Activated T-cell treated with anti-CD3 and anti-CD28 coated beads, Interleukin-2, amount 50 U/mL, for 48 hours (primary cell): Measurements from ENCODE around the gene EGLN1.

ENCODE experiments used
- DNase-seq, 2 experiments: peaks; one replicate each; pipeline ENCODE4 v3.0.0-alpha.2; 2020

Gene EGLN1

GRCh38 chr1:231420959-231421545, 1.0 kb downstream of the EGLN1 start:
- DNase-seq = peak; percentile 55 to 65

- peak in 1 of 2 experiments; percentile 23 for DNase-seq
These were observed 1.7 kb downstream of the EGLN1 start for GRCh38 chr1:231420299-231420958.

GRCh38 chr1:231419738-231420298, 2.3 kb downstream of the EGLN1 start:
- DNase-seq = peak in 1 of 2 experiments; percentile 26

GRCh38 chr1:231419147-231419546, 2.9 kb downstream of the EGLN1 start:
- no peak for DNase-seq

- no peak for DNase-seq
These were observed 3.4 kb downstream of the EGLN1 start for GRCh38 chr1:231418741-231419107.

- DNase-seq = no peak
These were observed 3.9 kb downstream of the EGLN1 start for GRCh38 chr1:231418101-231418740.

- no peak for DNase-seq
These were observed 4.6 kb downstream of the EGLN1 start for GRCh38 chr1:231417513-231417912.

- no peak for DNase-seq
These were observed 5.2 kb downstream of the EGLN1 start for GRCh38 chr1:231416901-231417300.

GRCh38 chr1:231415018-231415583, 7.0 kb downstream of the EGLN1 start:
- DNase-seq = no peak

- DNase-seq = no peak
These were observed 7.6 kb downstream of the EGLN1 start for GRCh38 chr1:231414260-231415016.

- no peak for DNase-seq
These were observed 8.4 kb downstream of the EGLN1 start for GRCh38 chr1:231413749-231414082.

GRCh38 chr1:231411036-231411531, 11.0 kb downstream of the EGLN1 start:
- DNase-seq = no peak

- DNase-seq = no peak
These were observed 12.0 kb downstream of the EGLN1 start for GRCh38 chr1:231410036-231410612.

GRCh38 chr1:231408528-231409094, 13.5 kb downstream of the EGLN1 start:
- no peak for DNase-seq

GRCh38 chr1:231407547-231408396, 14.3 kb downstream of the EGLN1 start:
- DNase-seq = no peak

GRCh38 chr1:231407049-231407448, 15.0 kb downstream of the EGLN1 start:
- no peak for DNase-seq

GRCh38 chr1:231404318-231404717, 17.8 kb downstream of the EGLN1 start:
- DNase-seq = no peak

GRCh38 chr1:231401478-231401877, 20.6 kb downstream of the EGLN1 start:
- DNase-seq = no peak

GRCh38 chr1:231397886-231398671, 24.0 kb downstream of the EGLN1 start:
- no peak for DNase-seq

- DNase-seq = no peak
These were observed 25.4 kb downstream of the EGLN1 start for GRCh38 chr1:231396643-231397042.
